ENCODE results near the gene ITGB5. TPM values are rescaled to one million over a fixed set of nuclear protein-coding genes. Genes with fewer than 3 reads are reported as not detected.
A peak's percentile ranks its signal among the peaks of the same experiment; 100 is the strongest.

Gene ITGB5
- total RNA-seq, 1 experiment from 2014 or later, result 132 TPM

GRCh38 chr3:124763644-124764358, 123.4 kb downstream of the ITGB5 start:
- H3K36me3 Mint-ChIP-seq (ENCODE audit: insufficient read depth, unreplicated experiment), result peaks cover 29% of the 10 kb centered on the region
- intact Hi-C loops (cut with micrococcal nuclease; ENCODE audit: unreplicated experiment), result loop anchor here (5.0 kb wide), 5 partner anchors 74 to 818 kb away; partner anchors contain the start of gene ITGB5

GRCh38 chr3:124763206-124763605, 124.0 kb downstream of the ITGB5 start:
- POLR2A ChIA-PET, result no interaction called here
- intact Hi-C loops (cut with micrococcal nuclease; ENCODE audit: unreplicated experiment), result loop anchor here (5.0 kb wide), 5 partner anchors 74 to 819 kb away; partner anchors contain the start of gene ITGB5
- H3K9me3 Mint-ChIP-seq (ENCODE audit: unreplicated experiment), result no peaks in the 10 kb centered on the region
- peak overlapping the region; percentile 29 for H3K27ac Mint-ChIP-seq (ENCODE audit: unreplicated experiment)
- Histone ChIP-seq H3K9me3 (no peaks in the 10 kb centered on the region), H3K36me3 (ENCODE audit: control insufficient read depth, insufficient read depth, low read length) (peaks cover 5% of the 10 kb centered on the region), H3K4me3 (ENCODE audit: low read depth, low read length) (no peak overlapping the region), H3K27me3 (replicated peaks; ENCODE audit: control insufficient read depth, insufficient read depth, low read length) (no peaks in the 10 kb centered on the region), H3K4me1 (peaks cover 5% of the 10 kb centered on the region)
- H3K4me3 Mint-ChIP-seq (ENCODE audit: unreplicated experiment), result no peak overlapping the region
- DNase-seq, result no peak
- BruUV-seq (replicated peaks), result TSS peak; percentile 68
- no peaks in the 10 kb centered on the region for H3K27me3 Mint-ChIP-seq (ENCODE audit: insufficient read depth, unreplicated experiment)
- peaks cover 26% of the 10 kb centered on the region for H3K36me3 Mint-ChIP-seq (ENCODE audit: insufficient read depth, unreplicated experiment)
- no peak for TF ChIP-seq CTCF (IDR thresholded peaks at IDR 0.05; ENCODE audit: insufficient read depth in 1 of 2, low read depth in 1 of 2, low read length in 1 of 2, severe bottlenecking in 1 of 2, unreplicated experiment in 1 of 2)
- peaks cover 12% of the 10 kb centered on the region for H3K4me1 Mint-ChIP-seq (ENCODE audit: low read depth, unreplicated experiment)
- CTCF ChIA-PET, result interaction anchor here (1.7 kb wide), 1 partner anchor 138 kb away, joined by 5 read pairs; no protein-coding TSS in a partner anchor

More at GRCh38 chr3:124763644-124764358, 123.4 kb downstream of the ITGB5 start:
- POLR2A ChIA-PET, result no interaction called here
- Mint-ChIP-seq H3K27me3 (ENCODE audit: insufficient read depth, unreplicated experiment) (no peaks in the 10 kb centered on the region), H3K9me3 (ENCODE audit: unreplicated experiment) (no peaks in the 10 kb centered on the region), H3K4me3 (ENCODE audit: unreplicated experiment) (no peak overlapping the region), H3K4me1 (ENCODE audit: low read depth, unreplicated experiment) (peaks cover 12% of the 10 kb centered on the region), H3K27ac (ENCODE audit: unreplicated experiment) (peak overlapping the region; percentile 29)
- TF ChIP-seq CTCF (IDR thresholded peaks at IDR 0.05; ENCODE audit: insufficient read depth in 1 of 2, low read depth in 1 of 2, low read length in 1 of 2, severe bottlenecking in 1 of 2, unreplicated experiment in 1 of 2), result no peak
- peaks cover 5% of the 10 kb centered on the region for H3K4me1 ChIP-seq
- peaks cover 5% of the 10 kb centered on the region for H3K36me3 ChIP-seq (ENCODE audit: control insufficient read depth, insufficient read depth, low read length)
- BruUV-seq (replicated peaks), result no TSS peak
- H3K9me3 ChIP-seq, result no peaks in the 10 kb centered on the region
- no peak overlapping the region for H3K4me3 ChIP-seq (ENCODE audit: low read depth, low read length)
- no peak for DNase-seq
- CTCF ChIA-PET, result interaction anchor here (1.7 kb wide), 1 partner anchor 138 kb away, joined by 5 read pairs; no protein-coding TSS in a partner anchor
- H3K27me3 ChIP-seq (replicated peaks; ENCODE audit: control insufficient read depth, insufficient read depth, low read length), result no peaks in the 10 kb centered on the region

- peaks cover 5% of the 10 kb centered on the region for H3K36me3 ChIP-seq (ENCODE audit: control insufficient read depth, insufficient read depth, low read length)
- H3K27me3 ChIP-seq (replicated peaks; ENCODE audit: control insufficient read depth, insufficient read depth, low read length), result no peaks in the 10 kb centered on the region
- TF ChIP-seq CTCF (IDR thresholded peaks at IDR 0.05; ENCODE audit: insufficient read depth in 1 of 2, low read depth in 1 of 2, low read length in 1 of 2, severe bottlenecking in 1 of 2, unreplicated experiment in 1 of 2), result no peak
- no peak overlapping the region for H3K4me3 Mint-ChIP-seq (ENCODE audit: unreplicated experiment)
- POLR2A ChIA-PET, result no interaction called here
- H3K9me3 Mint-ChIP-seq (ENCODE audit: unreplicated experiment), result no peaks in the 10 kb centered on the region
- CTCF ChIA-PET, result interaction anchor here (0.6 kb wide), 1 partner anchor 295 kb away, joined by 3 read pairs; no protein-coding TSS in a partner anchor
- intact Hi-C loops (cut with micrococcal nuclease; ENCODE audit: unreplicated experiment), result loop anchor here (5.0 kb wide), 5 partner anchors 75 to 820 kb away; partner anchors contain the start of gene ITGB5
- peaks cover 20% of the 10 kb centered on the region for H3K36me3 Mint-ChIP-seq (ENCODE audit: insufficient read depth, unreplicated experiment)
- no peaks in the 10 kb centered on the region for H3K9me3 ChIP-seq
- peaks cover 9% of the 10 kb centered on the region for H3K4me1 ChIP-seq
- H3K4me3 ChIP-seq (ENCODE audit: low read depth, low read length), result no peak overlapping the region
- no peaks in the 10 kb centered on the region for H3K27me3 Mint-ChIP-seq (ENCODE audit: insufficient read depth, unreplicated experiment)
- BruUV-seq (replicated peaks), result no TSS peak
- no peak for DNase-seq
- peaks cover 17% of the 10 kb centered on the region for H3K4me1 Mint-ChIP-seq (ENCODE audit: low read depth, unreplicated experiment)
- no peak overlapping the region for H3K27ac Mint-ChIP-seq (ENCODE audit: unreplicated experiment)
Measured at GRCh38 chr3:124762661-124763011, 124.5 kb downstream of the ITGB5 start.

Data from Caco-2 (cell line).